ENCODE data around the gene PCGF2. TPM values are rescaled to one million over a fixed set of nuclear protein-coding genes. Genes with fewer than 3 reads are reported as not detected.
A peak's percentile ranks its signal among the peaks of the same experiment; 100 is the strongest.

Gene PCGF2
- total and polyA plus RNA-seq, 9 of the 15 experiments (the other 6 are each of a cell fraction or from before 2014, with no cell fraction given): 1.3 to 33.4 (median 7.0) TPM

DNA sequence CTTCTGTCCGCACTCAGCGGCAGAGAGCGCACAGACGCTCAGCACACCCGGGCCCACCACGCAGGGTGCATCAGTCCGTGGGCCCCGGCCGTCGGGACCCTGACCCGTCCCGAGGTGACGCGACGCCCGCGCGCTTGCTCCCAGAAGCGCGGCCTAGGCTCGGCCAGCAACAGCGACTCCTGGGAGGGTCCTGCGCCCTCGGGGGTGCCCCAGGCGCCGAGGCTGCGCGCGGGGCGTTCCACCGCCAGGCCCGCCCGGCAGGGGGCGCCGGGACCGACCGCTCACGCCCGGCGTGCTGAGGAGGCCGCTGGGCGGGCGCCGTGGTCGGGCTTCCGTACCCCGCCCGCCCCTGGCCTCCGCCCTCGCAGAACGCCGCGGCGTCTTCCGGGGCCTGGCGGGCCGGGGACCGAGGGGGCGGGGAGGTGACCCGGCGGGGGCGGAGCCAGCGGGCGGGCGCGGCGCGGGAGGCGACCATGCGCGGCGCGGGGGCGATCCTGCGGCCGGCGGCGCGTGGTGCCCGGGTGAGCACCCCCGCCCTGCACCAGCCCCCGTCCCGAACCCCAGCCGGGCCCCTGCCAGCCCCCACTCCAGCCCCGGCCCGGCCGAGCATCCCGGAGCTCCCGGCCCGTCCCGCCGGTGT lies 18.1 kb downstream of the PCGF2 start, which contains the start of gene CISD3 (continued):
- TF ChIP-seq PREB (CRISPR knock-in tag; IDR thresholded peaks at IDR 0.05) (no peak), ZNF584 (CRISPR knock-in tag; IDR thresholded peaks at IDR 0.05; ENCODE audit: low read depth) (no peak), GATAD2A (IDR thresholded peaks at IDR 0.05) (peak; percentile 37; the same call in 1 of the 2 replicates), OTX1 (CRISPR knock-in tag; IDR thresholded peaks at IDR 0.05) (no peak), ZNF384 (IDR thresholded peaks at IDR 0.05; ENCODE audit: low read depth, low read length) (no peak), MTA2 (IDR thresholded peaks at IDR 0.05; ENCODE audit: low read depth) (no peak), PTRF (tag; IDR thresholded peaks at IDR 0.05) (no peak), ZBTB43 (CRISPR knock-in tag; IDR thresholded peaks at IDR 0.05) (no peak), ZNF253 (CRISPR knock-in tag; conservative IDR thresholded peaks at IDR 0.05) (no peak), ESRRB (CRISPR knock-in tag; IDR thresholded peaks at IDR 0.05; ENCODE audit: borderline replicate concordance) (no peak), ETS1 (conservative IDR thresholded peaks at IDR 0.05; ENCODE audit: control insufficient read depth, low read depth, low read length) (peak; percentile 70), EP400 (IDR thresholded peaks at IDR 0.05) (no peak)
- TF ChIP-seq, protein P1, sequence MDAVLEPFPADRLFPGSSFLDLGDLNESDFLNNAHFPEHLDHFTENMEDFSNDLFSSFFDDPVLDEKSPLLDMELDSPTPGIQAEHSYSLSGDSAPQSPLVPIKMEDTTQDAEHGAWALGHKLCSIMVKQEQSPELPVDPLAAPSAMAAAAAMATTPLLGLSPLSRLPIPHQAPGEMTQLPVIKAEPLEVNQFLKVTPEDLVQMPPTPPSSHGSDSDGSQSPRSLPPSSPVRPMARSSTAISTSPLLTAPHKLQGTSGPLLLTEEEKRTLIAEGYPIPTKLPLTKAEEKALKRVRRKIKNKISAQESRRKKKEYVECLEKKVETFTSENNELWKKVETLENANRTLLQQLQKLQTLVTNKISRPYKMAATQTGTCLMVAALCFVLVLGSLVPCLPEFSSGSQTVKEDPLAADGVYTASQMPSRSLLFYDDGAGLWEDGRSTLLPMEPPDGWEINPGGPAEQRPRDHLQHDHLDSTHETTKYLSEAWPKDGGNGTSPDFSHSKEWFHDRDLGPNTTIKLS (IDR thresholded peaks at IDR 0.05; ENCODE audit: borderline replicate concordance, low read depth): 0 out of 2 replicates have a peak, but pooled peaks have one; percentile 37
- TF ChIP-seq, protein P2, sequence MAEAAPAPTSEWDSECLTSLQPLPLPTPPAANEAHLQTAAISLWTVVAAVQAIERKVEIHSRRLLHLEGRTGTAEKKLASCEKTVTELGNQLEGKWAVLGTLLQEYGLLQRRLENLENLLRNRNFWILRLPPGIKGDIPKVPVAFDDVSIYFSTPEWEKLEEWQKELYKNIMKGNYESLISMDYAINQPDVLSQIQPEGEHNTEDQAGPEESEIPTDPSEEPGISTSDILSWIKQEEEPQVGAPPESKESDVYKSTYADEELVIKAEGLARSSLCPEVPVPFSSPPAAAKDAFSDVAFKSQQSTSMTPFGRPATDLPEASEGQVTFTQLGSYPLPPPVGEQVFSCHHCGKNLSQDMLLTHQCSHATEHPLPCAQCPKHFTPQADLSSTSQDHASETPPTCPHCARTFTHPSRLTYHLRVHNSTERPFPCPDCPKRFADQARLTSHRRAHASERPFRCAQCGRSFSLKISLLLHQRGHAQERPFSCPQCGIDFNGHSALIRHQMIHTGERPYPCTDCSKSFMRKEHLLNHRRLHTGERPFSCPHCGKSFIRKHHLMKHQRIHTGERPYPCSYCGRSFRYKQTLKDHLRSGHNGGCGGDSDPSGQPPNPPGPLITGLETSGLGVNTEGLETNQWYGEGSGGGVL (CRISPR knock-in tag; IDR thresholded peaks at IDR 0.05): no peak
- TF ChIP-seq, protein P3, sequence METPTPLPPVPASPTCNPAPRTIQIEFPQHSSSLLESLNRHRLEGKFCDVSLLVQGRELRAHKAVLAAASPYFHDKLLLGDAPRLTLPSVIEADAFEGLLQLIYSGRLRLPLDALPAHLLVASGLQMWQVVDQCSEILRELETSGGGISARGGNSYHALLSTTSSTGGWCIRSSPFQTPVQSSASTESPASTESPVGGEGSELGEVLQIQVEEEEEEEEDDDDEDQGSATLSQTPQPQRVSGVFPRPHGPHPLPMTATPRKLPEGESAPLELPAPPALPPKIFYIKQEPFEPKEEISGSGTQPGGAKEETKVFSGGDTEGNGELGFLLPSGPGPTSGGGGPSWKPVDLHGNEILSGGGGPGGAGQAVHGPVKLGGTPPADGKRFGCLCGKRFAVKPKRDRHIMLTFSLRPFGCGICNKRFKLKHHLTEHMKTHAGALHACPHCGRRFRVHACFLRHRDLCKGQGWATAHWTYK (CRISPR knock-in tag; IDR thresholded peaks at IDR 0.05): peak; percentile 63; the same call in 1 of the 2 replicates
- TF ChIP-seq, protein P4, sequence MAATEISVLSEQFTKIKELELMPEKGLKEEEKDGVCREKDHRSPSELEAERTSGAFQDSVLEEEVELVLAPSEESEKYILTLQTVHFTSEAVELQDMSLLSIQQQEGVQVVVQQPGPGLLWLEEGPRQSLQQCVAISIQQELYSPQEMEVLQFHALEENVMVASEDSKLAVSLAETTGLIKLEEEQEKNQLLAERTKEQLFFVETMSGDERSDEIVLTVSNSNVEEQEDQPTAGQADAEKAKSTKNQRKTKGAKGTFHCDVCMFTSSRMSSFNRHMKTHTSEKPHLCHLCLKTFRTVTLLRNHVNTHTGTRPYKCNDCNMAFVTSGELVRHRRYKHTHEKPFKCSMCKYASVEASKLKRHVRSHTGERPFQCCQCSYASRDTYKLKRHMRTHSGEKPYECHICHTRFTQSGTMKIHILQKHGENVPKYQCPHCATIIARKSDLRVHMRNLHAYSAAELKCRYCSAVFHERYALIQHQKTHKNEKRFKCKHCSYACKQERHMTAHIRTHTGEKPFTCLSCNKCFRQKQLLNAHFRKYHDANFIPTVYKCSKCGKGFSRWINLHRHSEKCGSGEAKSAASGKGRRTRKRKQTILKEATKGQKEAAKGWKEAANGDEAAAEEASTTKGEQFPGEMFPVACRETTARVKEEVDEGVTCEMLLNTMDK (IDR thresholded peaks at IDR 0.05; ENCODE audit: borderline replicate concordance, insufficient read depth, low read depth, low read length, poor library complexity, severe bottlenecking): peak; percentile 99

Measured in K562 (cell line).